HepG2 (cell line): ENCODE results near the gene TARDBP. TPM values are rescaled to one million over a fixed set of nuclear protein-coding genes. Genes with fewer than 3 reads are reported as not detected.

Source experiments
- HIVEP1 ChIP-seq: sonication (generic); formaldehyde crosslinking; IDR thresholded peaks from 2 replicates; pipeline ENCODE4 v1.4.0; 2020; ENCODE audit warnings: mild to moderate bottlenecking, missing genetic modification reagents
- HOXD1 ChIP-seq: sonication (generic); formaldehyde crosslinking; IDR thresholded peaks from 2 replicates; pipeline ENCODE4 v1.5.0; 2020; ENCODE audit warnings: missing genetic modification reagents
- MIER2 ChIP-seq: IDR thresholded peaks from 2 replicates; pipeline ENCODE4 v1.6.1; 2016; ENCODE audit warnings: missing biosample characterization, missing genetic modification reagents
- NR2F1 ChIP-seq, 2 experiments: fragments of 450-650 bp in 1 of 2; formaldehyde crosslinking in 1 of 2; IDR thresholded peaks; 2 replicates each; pipeline versions ENCODE4 v1.5.0 to v1.6.1; 2016 to 2020; ENCODE audit warnings: mild to moderate bottlenecking in 1 of 2, missing compliant biosample characterization in 1 of 2, missing genetic modification reagents in 1 of 2, moderate library complexity in 1 of 2
- PLRG1 ChIP-seq: fragments of 450-650 bp; conservative IDR thresholded peaks from 2 replicates; pipeline ENCODE4 v1.6.1; 2016
- RARG ChIP-seq: sonication (generic); formaldehyde crosslinking; IDR thresholded peaks from 2 replicates; pipeline ENCODE4 v1.4.0; 2020; ENCODE audit warnings: low read depth, mild to moderate bottlenecking, missing genetic modification reagents
- ZBTB34 ChIP-seq: sonication (generic); formaldehyde crosslinking; IDR thresholded peaks from 2 replicates; pipeline ENCODE4 v1.8.0; 2022; ENCODE audit warnings: mild to moderate bottlenecking, missing genetic modification reagents
- ZNF124 ChIP-seq: sonication (generic); formaldehyde crosslinking; IDR thresholded peaks from 2 replicates; pipeline ENCODE4 v1.4.0; 2020; ENCODE audit warnings: missing genetic modification reagents
- ZNF318 ChIP-seq: sonication (generic); formaldehyde crosslinking; IDR thresholded peaks from 2 replicates; pipeline ENCODE4 v1.4.0; 2020; ENCODE audit warnings: mild to moderate bottlenecking, missing genetic modification reagents
- ZNF446 ChIP-seq: sonication (generic); formaldehyde crosslinking; IDR thresholded peaks from 2 replicates; pipeline ENCODE4 v1.5.0; 2020; ENCODE audit warnings: mild to moderate bottlenecking, missing genetic modification reagents
- ZNF556 ChIP-seq: sonication (generic); formaldehyde crosslinking; IDR thresholded peaks from 2 replicates; pipeline ENCODE4 v1.4.0; 2020; ENCODE audit warnings: mild to moderate bottlenecking, missing genetic modification reagents, borderline replicate concordance
- ZNF83 ChIP-seq: sonication (generic); formaldehyde crosslinking; IDR thresholded peaks from 2 replicates; pipeline ENCODE4 v1.4.0; 2020; ENCODE audit warnings: missing genetic modification reagents, mild to moderate bottlenecking, borderline replicate concordance
- polyA plus RNA-seq, 8 experiments: library from polyadenylated mRNA; depleted of rRNA in 3 of 8; stranded (reverse) in 7 of 8; unstranded in 1 of 8; fragments of >200 nt; fragmentation: Illumina TruSeq in 4 of 8; extraction: Trizol in 4 of 8; gene quantifications; 2 replicates each; pipeline versions ENCODE4 v1.2.1 to v1.2.3, GENCODE V29; 2011 to 2016; ENCODE audit warnings: low read depth in 4 of 8, missing spikeins in 1 of 8, mixed read lengths in 1 of 8; ENCODE audit not compliant: insufficient read depth in 1 of 8
- total RNA-seq, 5 experiments: library from RNA; depleted of rRNA; stranded (reverse); fragments of >200 nt; fragmentation: Illumina TruSeq; extraction: Trizol; gene quantifications; 2 replicates each; pipeline ENCODE4 v1.2.3, GENCODE V29; 2016; ENCODE audit warnings: low read depth in 1 of 5
- TF ChIP-seq, protein P1 (sequence below): sonication (generic); formaldehyde crosslinking; IDR thresholded peaks from 2 replicates; pipeline ENCODE4 v1.4.0; 2020; ENCODE audit warnings: missing genetic modification reagents
- TF ChIP-seq, protein P2 (sequence below): sonication (generic); formaldehyde crosslinking; IDR thresholded peaks from 2 replicates; pipeline ENCODE4 v1.5.0; 2020; ENCODE audit warnings: mild to moderate bottlenecking, missing genetic modification reagents

Gene TARDBP
- total and polyA plus RNA-seq, 2 of the 13 experiments (the other 11 are each of a cell fraction or from before 2014, with no cell fraction given) = 62.4 to 93.0 TPM

- TF ChIP-seq ZBTB34 (CRISPR knock-in tag) (no peak), MIER2 (CRISPR knock-in tag) (0 out of 2 replicates have a peak, but pooled peaks have one; percentile 15), ZNF83 (CRISPR knock-in tag) (peak; percentile 68; the same call in 1 of the 2 replicates), HOXD1 (0 out of 2 replicates have a peak, but pooled peaks have one; percentile 27), HIVEP1 (CRISPR knock-in tag) (0 out of 2 replicates have a peak, but pooled peaks have one; percentile 34), ZNF318 (CRISPR knock-in tag) (no peak), RARG (CRISPR knock-in tag) (no peak), ZNF124 (CRISPR knock-in tag) (no peak), PLRG1 (no peak), ZNF556 (0 out of 2 replicates have a peak, but pooled peaks have one; percentile 76), NR2F1 (CRISPR knock-in tag; IDR thresholded peaks at IDR 0.05) (peak; percentile 64 to 68; a peak in 3 of 4 replicates), ZNF446 (CRISPR knock-in tag) (0 out of 2 replicates have a peak, but pooled peaks have one; percentile 45)
- TF ChIP-seq, protein P1, sequence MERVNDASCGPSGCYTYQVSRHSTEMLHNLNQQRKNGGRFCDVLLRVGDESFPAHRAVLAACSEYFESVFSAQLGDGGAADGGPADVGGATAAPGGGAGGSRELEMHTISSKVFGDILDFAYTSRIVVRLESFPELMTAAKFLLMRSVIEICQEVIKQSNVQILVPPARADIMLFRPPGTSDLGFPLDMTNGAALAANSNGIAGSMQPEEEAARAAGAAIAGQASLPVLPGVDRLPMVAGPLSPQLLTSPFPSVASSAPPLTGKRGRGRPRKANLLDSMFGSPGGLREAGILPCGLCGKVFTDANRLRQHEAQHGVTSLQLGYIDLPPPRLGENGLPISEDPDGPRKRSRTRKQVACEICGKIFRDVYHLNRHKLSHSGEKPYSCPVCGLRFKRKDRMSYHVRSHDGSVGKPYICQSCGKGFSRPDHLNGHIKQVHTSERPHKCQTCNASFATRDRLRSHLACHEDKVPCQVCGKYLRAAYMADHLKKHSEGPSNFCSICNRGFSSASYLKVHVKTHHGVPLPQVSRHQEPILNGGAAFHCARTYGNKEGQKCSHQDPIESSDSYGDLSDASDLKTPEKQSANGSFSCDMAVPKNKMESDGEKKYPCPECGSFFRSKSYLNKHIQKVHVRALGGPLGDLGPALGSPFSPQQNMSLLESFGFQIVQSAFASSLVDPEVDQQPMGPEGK = peak; percentile 77
- TF ChIP-seq, protein P2, sequence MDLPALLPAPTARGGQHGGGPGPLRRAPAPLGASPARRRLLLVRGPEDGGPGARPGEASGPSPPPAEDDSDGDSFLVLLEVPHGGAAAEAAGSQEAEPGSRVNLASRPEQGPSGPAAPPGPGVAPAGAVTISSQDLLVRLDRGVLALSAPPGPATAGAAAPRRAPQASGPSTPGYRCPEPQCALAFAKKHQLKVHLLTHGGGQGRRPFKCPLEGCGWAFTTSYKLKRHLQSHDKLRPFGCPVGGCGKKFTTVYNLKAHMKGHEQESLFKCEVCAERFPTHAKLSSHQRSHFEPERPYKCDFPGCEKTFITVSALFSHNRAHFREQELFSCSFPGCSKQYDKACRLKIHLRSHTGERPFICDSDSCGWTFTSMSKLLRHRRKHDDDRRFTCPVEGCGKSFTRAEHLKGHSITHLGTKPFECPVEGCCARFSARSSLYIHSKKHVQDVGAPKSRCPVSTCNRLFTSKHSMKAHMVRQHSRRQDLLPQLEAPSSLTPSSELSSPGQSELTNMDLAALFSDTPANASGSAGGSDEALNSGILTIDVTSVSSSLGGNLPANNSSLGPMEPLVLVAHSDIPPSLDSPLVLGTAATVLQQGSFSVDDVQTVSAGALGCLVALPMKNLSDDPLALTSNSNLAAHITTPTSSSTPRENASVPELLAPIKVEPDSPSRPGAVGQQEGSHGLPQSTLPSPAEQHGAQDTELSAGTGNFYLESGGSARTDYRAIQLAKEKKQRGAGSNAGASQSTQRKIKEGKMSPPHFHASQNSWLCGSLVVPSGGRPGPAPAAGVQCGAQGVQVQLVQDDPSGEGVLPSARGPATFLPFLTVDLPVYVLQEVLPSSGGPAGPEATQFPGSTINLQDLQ = 0 out of 2 replicates have a peak, but pooled peaks have one; percentile 59
Measured at GRCh38 chr1:11046625-11047365, 34.3 kb downstream of the TARDBP start, which contains the start of gene MASP2 (continued).
